WTC11 (cell line): Measurements from ENCODE around the gene HOXC4. TPM values are rescaled to one million over a fixed set of nuclear protein-coding genes. Genes with fewer than 3 reads are reported as not detected.
A peak's percentile ranks its signal among the peaks of the same experiment; 100 is the strongest.

Experiments
- ATAC-seq: fragments of 200-7000 bp; cut with Tn5 transposase; 2 replicates; pipeline ENCODE4 v1.10.0; 2021; ENCODE audit warnings: mild to moderate bottlenecking, moderate library complexity
- CTCF ChIA-PET: fragments of 300-600 bp; sonication (Branson Sonifier 250); formaldehyde crosslinking; loops from one replicate; lab custom pipeline; 2021; ENCODE audit warnings: antibody characterized with exemption; lab: Charles Lee
- POLR2A ChIA-PET: fragments of 350-600 bp; sonication (Branson Sonifier 250); formaldehyde crosslinking; loops from one replicate; lab custom pipeline; 2021; ENCODE audit warnings: antibody characterized with exemption; lab: Charles Lee
- DNase-seq: peaks from one replicate; pipeline ENCODE4 v3.0.0; 2021; ENCODE audit warnings: low spot score
- H3K27ac Mint-ChIP-seq: 2 replicates; pipeline ENCODE4 v1.8.0; 2021; ENCODE audit warnings: mixed read lengths
- H3K27me3 Mint-ChIP-seq: 2 replicates; pipeline ENCODE4 v1.8.0; 2021; ENCODE audit warnings: low read depth, mild to moderate bottlenecking, moderate library complexity, mixed read lengths
- H3K36me3 Mint-ChIP-seq: 2 replicates; pipeline ENCODE4 v1.8.0; 2021; ENCODE audit warnings: mixed read lengths
- H3K4me1 Mint-ChIP-seq: 2 replicates; pipeline ENCODE4 v1.8.0; 2022; ENCODE audit warnings: mixed read lengths
- H3K4me3 Mint-ChIP-seq: 2 replicates; pipeline ENCODE4 v1.8.0; 2021; ENCODE audit warnings: mild to moderate bottlenecking, moderate library complexity, mixed read lengths
- H3K9me3 Mint-ChIP-seq: 2 replicates; pipeline ENCODE4 v1.8.0; 2021; ENCODE audit warnings: mixed read lengths
- EMX1 ChIP-seq: fragments of 250-450 bp; sonication (Bioruptor Pico); IDR thresholded peaks from 2 replicates; pipeline ENCODE4 v1.8.0; 2021; ENCODE audit warnings: mild to moderate bottlenecking
- ESRRA ChIP-seq: sonication (generic); formaldehyde crosslinking; IDR thresholded peaks from 2 replicates; pipeline ENCODE4 v1.8.1; 2022; ENCODE audit warnings: mild to moderate bottlenecking, missing genetic modification reagents, borderline replicate concordance
- IRF2 ChIP-seq: sonication (generic); formaldehyde crosslinking; IDR thresholded peaks from 2 replicates; pipeline ENCODE4 v1.8.0; 2022; ENCODE audit warnings: low read depth, missing genetic modification reagents, borderline replicate concordance
- JUN ChIP-seq: sonication (generic); formaldehyde crosslinking; IDR thresholded peaks from 2 replicates; pipeline ENCODE4 v1.8.0; 2023; ENCODE audit warnings: mild to moderate bottlenecking, missing genetic modification reagents
- KAT7 ChIP-seq: sonication (generic); formaldehyde crosslinking; IDR thresholded peaks from 2 replicates; pipeline ENCODE4 v1.8.1; 2023; ENCODE audit warnings: missing genetic modification reagents, mild to moderate bottlenecking, borderline replicate concordance
- NR1H2 ChIP-seq: sonication (generic); formaldehyde crosslinking; IDR thresholded peaks from 2 replicates; pipeline ENCODE4 v1.9.0; 2021; ENCODE audit warnings: mild to moderate bottlenecking, moderate library complexity, missing genetic modification reagents
- OVOL2 ChIP-seq: fragments of 250-450 bp; sonication (Bioruptor Pico); IDR thresholded peaks from 2 replicates; pipeline ENCODE4 v1.9.0; 2021; ENCODE audit warnings: mild to moderate bottlenecking, borderline replicate concordance
- ZNF232 ChIP-seq: sonication (generic); formaldehyde crosslinking; IDR thresholded peaks from 2 replicates; pipeline ENCODE4 v1.8.0; 2022; ENCODE audit warnings: mild to moderate bottlenecking, missing genetic modification reagents
- total RNA-seq: library from RNA; stranded (reverse); gene quantifications from 3 replicates; pipeline ENCODE4 v1.2.3, GENCODE V29; 2021
- TF ChIP-seq, protein P1 (sequence below): fragments of 250-450 bp; sonication (Bioruptor Pico); conservative IDR thresholded peaks from 2 replicates; pipeline ENCODE4 v1.9.0; 2021; ENCODE audit warnings: mild to moderate bottlenecking
- TF ChIP-seq, protein P2 (sequence below): sonication (generic); formaldehyde crosslinking; IDR thresholded peaks from 2 replicates; pipeline ENCODE4 v1.8.0; 2022; ENCODE audit warnings: mild to moderate bottlenecking, missing genetic modification reagents
- TF ChIP-seq, protein P3 (sequence below): sonication (generic); formaldehyde crosslinking; IDR thresholded peaks from 2 replicates; pipeline ENCODE4 v1.8.1; 2022; ENCODE audit warnings: low read depth, missing genetic modification reagents, borderline replicate concordance
- TF ChIP-seq, protein P4 (sequence below): sonication (generic); formaldehyde crosslinking; IDR thresholded peaks from 2 replicates; pipeline ENCODE4 v1.8.1; 2023; ENCODE audit warnings: mild to moderate bottlenecking, missing genetic modification reagents, moderate library complexity
- TF ChIP-seq, protein P5 (sequence below): sonication (generic); formaldehyde crosslinking; IDR thresholded peaks from 2 replicates; pipeline ENCODE4 v1.8.0; 2023; ENCODE audit warnings: missing genetic modification reagents
- TF ChIP-seq, protein P6 (sequence below): sonication (generic); formaldehyde crosslinking; IDR thresholded peaks from 2 replicates; pipeline ENCODE4 v1.8.1; 2023; ENCODE audit warnings: mild to moderate bottlenecking, missing genetic modification reagents
- TF ChIP-seq, protein P7 (sequence below): sonication (generic); formaldehyde crosslinking; IDR thresholded peaks from 2 replicates; pipeline ENCODE4 v1.8.0; 2022; ENCODE audit warnings: mild to moderate bottlenecking, missing genetic modification reagents

HOXC4 gene
- total RNA-seq, 1 experiment from 2014 or later = 0.46 TPM

DNA sequence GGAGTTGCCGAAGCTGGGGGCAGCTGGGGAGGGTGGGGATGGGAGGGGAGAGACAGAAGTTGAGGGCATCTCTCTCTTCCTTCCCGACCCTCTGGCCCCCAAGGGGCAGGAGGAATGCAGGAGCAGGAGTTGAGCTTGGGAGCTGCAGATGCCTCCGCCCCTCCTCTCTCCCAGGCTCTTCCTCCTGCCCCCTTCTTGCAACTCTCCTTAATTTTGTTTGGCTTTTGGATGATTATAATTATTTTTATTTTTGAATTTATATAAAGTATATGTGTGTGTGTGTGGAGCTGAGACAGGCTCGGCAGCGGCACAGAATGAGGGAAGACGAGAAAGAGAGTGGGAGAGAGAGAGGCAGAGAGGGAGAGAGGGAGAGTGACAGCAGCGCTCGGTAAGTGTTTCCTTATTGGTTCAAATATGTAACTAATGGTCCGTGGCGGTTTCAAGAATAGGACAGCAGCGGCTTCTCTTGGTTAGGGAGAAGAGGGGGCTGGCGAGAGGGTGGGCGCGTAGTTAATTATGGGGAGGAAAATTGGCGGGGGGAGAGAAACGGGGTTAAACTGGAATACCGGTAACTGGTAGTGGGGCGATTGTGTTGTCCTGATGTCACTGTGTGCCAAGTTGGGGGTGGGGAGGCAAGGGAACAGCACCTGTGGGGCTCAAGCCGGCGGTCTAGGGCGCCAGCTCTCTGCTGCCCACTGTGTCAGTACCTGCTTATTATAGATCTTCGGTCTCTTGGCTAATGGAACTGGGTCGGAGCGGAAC is 36.4 kb upstream of the HOXC4 start:
- H3K27ac Mint-ChIP-seq = no peak overlapping the region
- TF ChIP-seq IRF2 (CRISPR knock-in tag) = no peak
- TF ChIP-seq, protein P1, sequence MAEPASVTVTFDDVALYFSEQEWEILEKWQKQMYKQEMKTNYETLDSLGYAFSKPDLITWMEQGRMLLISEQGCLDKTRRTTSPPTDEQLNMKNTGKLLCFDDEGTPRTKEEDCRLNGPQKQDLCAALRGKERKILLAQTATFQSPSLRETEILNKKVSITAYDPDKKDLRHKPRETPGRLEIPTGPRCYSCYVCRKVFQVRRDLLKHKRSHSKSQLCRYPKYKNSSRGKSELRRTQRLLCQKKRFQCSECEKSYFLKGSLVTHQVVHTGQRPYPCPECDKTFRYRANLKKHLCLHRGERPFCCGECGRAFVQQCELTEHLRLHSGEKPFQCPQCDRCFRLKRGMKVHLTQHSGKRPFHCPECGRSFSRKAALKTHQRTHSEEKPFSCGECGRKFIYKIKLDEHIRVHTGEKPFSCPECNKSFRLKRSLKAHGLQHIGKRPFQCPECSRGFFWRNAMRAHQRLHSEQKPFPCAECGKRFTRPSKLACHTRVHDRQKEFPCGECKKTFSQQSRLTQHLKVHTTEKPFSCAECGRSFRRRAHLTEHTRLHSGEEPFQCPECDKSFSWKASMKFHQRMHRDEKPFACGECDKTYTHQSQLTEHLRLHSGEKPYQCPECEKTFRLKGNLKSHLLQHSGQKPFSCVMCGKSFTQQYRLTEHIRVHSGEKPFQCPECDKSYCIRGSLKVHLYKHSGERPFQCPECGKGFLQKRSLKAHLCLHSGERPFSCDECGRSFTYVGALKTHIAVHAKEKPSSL = no peak
- TF ChIP-seq KAT7 (CRISPR knock-in tag) = no peak
- no peak for TF ChIP-seq EMX1
- TF ChIP-seq, protein P2, sequence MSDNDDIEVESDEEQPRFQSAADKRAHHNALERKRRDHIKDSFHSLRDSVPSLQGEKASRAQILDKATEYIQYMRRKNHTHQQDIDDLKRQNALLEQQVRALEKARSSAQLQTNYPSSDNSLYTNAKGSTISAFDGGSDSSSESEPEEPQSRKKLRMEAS (CRISPR knock-in tag) = no peak
- TF ChIP-seq, protein P3, sequence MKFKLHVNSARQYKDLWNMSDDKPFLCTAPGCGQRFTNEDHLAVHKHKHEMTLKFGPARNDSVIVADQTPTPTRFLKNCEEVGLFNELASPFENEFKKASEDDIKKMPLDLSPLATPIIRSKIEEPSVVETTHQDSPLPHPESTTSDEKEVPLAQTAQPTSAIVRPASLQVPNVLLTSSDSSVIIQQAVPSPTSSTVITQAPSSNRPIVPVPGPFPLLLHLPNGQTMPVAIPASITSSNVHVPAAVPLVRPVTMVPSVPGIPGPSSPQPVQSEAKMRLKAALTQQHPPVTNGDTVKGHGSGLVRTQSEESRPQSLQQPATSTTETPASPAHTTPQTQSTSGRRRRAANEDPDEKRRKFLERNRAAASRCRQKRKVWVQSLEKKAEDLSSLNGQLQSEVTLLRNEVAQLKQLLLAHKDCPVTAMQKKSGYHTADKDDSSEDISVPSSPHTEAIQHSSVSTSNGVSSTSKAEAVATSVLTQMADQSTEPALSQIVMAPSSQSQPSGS (CRISPR knock-in tag) = no peak
- TF ChIP-seq, protein P4, sequence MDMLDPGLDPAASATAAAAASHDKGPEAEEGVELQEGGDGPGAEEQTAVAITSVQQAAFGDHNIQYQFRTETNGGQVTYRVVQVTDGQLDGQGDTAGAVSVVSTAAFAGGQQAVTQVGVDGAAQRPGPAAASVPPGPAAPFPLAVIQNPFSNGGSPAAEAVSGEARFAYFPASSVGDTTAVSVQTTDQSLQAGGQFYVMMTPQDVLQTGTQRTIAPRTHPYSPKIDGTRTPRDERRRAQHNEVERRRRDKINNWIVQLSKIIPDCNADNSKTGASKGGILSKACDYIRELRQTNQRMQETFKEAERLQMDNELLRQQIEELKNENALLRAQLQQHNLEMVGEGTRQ (CRISPR knock-in tag) = no peak
- TF ChIP-seq, protein P5, sequence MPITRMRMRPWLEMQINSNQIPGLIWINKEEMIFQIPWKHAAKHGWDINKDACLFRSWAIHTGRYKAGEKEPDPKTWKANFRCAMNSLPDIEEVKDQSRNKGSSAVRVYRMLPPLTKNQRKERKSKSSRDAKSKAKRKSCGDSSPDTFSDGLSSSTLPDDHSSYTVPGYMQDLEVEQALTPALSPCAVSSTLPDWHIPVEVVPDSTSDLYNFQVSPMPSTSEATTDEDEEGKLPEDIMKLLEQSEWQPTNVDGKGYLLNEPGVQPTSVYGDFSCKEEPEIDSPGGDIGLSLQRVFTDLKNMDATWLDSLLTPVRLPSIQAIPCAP (CRISPR knock-in tag) = no peak
- TF ChIP-seq JUN = no peak
- TF ChIP-seq, protein P6, sequence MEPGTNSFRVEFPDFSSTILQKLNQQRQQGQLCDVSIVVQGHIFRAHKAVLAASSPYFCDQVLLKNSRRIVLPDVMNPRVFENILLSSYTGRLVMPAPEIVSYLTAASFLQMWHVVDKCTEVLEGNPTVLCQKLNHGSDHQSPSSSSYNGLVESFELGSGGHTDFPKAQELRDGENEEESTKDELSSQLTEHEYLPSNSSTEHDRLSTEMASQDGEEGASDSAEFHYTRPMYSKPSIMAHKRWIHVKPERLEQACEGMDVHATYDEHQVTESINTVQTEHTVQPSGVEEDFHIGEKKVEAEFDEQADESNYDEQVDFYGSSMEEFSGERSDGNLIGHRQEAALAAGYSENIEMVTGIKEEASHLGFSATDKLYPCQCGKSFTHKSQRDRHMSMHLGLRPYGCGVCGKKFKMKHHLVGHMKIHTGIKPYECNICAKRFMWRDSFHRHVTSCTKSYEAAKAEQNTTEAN (CRISPR knock-in tag) = no peak
- no peak for TF ChIP-seq NR1H2 (CRISPR knock-in tag)
- no peak for TF ChIP-seq ZNF232 (CRISPR knock-in tag)
- no peak for TF ChIP-seq ESRRA (CRISPR knock-in tag)
- TF ChIP-seq, all 79 proteins: peak for 0
- peaks cover 99% of the 10 kb centered on the region for H3K27me3 Mint-ChIP-seq
- H3K9me3 Mint-ChIP-seq = no peaks in the 10 kb centered on the region
- no peaks in the 10 kb centered on the region; the same call in 1 of the 2 replicates for H3K36me3 Mint-ChIP-seq
- DNase-seq (no peak), ATAC-seq (peak; percentile 16)
- peak overlapping the region; percentile 63 for H3K4me3 Mint-ChIP-seq
- ChIA-PET CTCF (interaction anchor here (0.5 to 2.6 kb wide), 20 partner anchors 10 to 308 kb away, joined by 3 to 40 read pairs (median 4); partner anchors contain the start of genes COPZ1, HOXC10, HOXC4 and HOXC5), POLR2A (interaction anchor here (0.5 to 0.7 kb wide), 2 partner anchors 15 to 23 kb away, joined by 3 read pairs; no protein-coding TSS in a partner anchor)
- peaks cover 26% of the 10 kb centered on the region for H3K4me1 Mint-ChIP-seq

DNA sequence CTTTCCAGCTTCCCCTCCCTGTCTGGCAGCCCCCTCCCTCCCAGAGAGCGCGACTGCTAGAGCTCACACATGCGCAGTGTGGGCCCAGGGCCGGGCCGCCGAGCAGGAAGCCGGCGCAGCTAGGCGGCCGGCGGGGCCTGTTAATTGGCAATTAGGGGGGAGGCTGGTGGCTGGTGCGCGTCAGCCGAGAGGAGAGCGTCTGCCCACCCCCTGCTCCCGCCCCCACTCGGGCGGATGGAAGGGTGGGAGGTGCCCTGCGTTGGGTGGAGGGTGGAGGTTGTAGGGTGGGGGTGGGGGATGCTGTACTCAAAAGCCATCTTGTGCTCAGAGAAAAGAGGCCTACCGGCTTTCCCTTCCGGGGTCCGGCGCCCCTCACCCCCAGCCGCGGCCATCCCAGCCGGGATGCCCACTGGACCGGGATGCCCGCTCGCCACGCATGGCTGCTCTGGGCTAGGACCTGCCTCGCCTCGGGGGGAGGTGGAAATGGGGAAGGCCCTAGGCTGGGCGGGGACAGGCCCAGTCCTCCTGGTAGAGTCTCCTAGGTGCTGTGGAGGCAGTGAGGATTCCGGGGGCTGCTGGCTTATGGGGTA is 35.7 kb upstream of the HOXC4 start:
- ATAC-seq (peak; percentile 57), DNase-seq (peak; percentile 83)
- POLR2A ChIA-PET = interaction anchor here (0.5 to 0.7 kb wide), 3 partner anchors 14 to 118 kb away, joined by 3 to 4 read pairs (median 4); no protein-coding TSS in a partner anchor
- Mint-ChIP-seq H3K4me1 (peaks cover 26% of the 10 kb centered on the region), H3K36me3 (no peaks in the 10 kb centered on the region; the same call in 1 of the 2 replicates), H3K4me3 (peak overlapping the region; percentile 63), H3K9me3 (no peaks in the 10 kb centered on the region), H3K27me3 (peaks cover 99% of the 10 kb centered on the region), H3K27ac (no peak overlapping the region)
- TF ChIP-seq, protein P7, sequence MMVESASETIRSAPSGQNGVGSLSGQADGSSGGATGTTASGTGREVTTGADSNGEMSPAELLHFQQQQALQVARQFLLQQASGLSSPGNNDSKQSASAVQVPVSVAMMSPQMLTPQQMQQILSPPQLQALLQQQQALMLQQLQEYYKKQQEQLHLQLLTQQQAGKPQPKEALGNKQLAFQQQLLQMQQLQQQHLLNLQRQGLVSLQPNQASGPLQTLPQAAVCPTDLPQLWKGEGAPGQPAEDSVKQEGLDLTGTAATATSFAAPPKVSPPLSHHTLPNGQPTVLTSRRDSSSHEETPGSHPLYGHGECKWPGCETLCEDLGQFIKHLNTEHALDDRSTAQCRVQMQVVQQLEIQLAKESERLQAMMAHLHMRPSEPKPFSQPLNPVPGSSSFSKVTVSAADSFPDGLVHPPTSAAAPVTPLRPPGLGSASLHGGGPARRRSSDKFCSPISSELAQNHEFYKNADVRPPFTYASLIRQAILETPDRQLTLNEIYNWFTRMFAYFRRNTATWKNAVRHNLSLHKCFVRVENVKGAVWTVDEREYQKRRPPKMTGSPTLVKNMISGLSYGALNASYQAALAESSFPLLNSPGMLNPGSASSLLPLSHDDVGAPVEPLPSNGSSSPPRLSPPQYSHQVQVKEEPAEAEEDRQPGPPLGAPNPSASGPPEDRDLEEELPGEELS (CRISPR knock-in tag) = 0 out of 2 replicates have a peak, but pooled peaks have one; percentile 21
- TF ChIP-seq OVOL2 (CRISPR knock-in tag) = no peak
- CTCF ChIA-PET = interaction anchor here (0.5 to 2.6 kb wide), 18 partner anchors 11 to 307 kb away, joined by 3 to 40 read pairs (median 4); partner anchors contain the start of genes COPZ1, HOXC10, HOXC4 and HOXC5
